GM23338 (cell line): ENCODE data around the gene CFP. TPM values are rescaled to one million over a fixed set of nuclear protein-coding genes. Genes with fewer than 3 reads are reported as not detected.

Experiments used
- ATAC-seq: fragments of 200-7000 bp; cut with Tn5 transposase; 3 replicates; pipeline ENCODE4 v1.9.1; 2020
- DNase-seq: peaks from one replicate; pipeline ENCODE4 v3.0.0-alpha.2; 2015; ENCODE audit warnings: low spot score
- H2AFZ ChIP-seq: fragments of 200-600 bp; sonication (generic); 2 replicates; pipeline ENCODE4 v1.8.0; 2016; ENCODE audit warnings: antibody characterized with exemption, mild to moderate bottlenecking, moderate library complexity
- H3F3A ChIP-seq: fragments of 200-600 bp; sonication (generic); replicated peaks from 2 replicates; pipeline ENCODE4 v1.8.0; 2017; ENCODE audit warnings: antibody characterized with exemption, mixed run types, low read depth
- H3K27ac ChIP-seq: fragments of 200-600 bp; sonication (generic); 2 replicates; pipeline ENCODE4 v1.6.1; 2016; ENCODE audit warnings: low read depth
- H3K27me3 ChIP-seq: fragments of 200-600 bp; sonication (generic); 2 replicates; pipeline ENCODE4 v1.8.0; 2016; ENCODE audit warnings: mild to moderate bottlenecking, mixed run types, moderate library complexity; ENCODE audit not compliant: insufficient read depth
- H3K36me3 ChIP-seq: fragments of 200-600 bp; sonication (generic); 2 replicates; pipeline ENCODE4 v1.8.0; 2016; ENCODE audit warnings: mild to moderate bottlenecking; ENCODE audit not compliant: insufficient read depth
- H3K4me1 ChIP-seq: fragments of 200-600 bp; sonication (generic); 2 replicates; pipeline ENCODE4 v1.8.0; 2016; ENCODE audit warnings: mild to moderate bottlenecking, moderate library complexity; ENCODE audit not compliant: insufficient read depth
- H3K4me2 ChIP-seq: fragments of 200-600 bp; sonication (generic); 2 replicates; pipeline ENCODE4 v1.7.1; 2017; ENCODE audit warnings: mixed run types
- H3K4me3 ChIP-seq: fragments of 200-600 bp; sonication (generic); 2 replicates; pipeline ENCODE4 v1.6.1; 2016; ENCODE audit warnings: mixed run types
- H3K79me2 ChIP-seq: fragments of 200-600 bp; sonication (generic); replicated peaks from 2 replicates; pipeline ENCODE4 v1.8.0; 2017; ENCODE audit warnings: mild to moderate bottlenecking; ENCODE audit not compliant: insufficient read depth
- H3K9me2 ChIP-seq: fragments of 200-600 bp; sonication (generic); 2 replicates; pipeline ENCODE4 v1.8.0; 2017; ENCODE audit not compliant: insufficient read depth
- H4K20me1 ChIP-seq: fragments of 200-600 bp; sonication (generic); replicated peaks from 2 replicates; pipeline ENCODE4 v1.8.0; 2017; ENCODE audit warnings: mild to moderate bottlenecking; ENCODE audit not compliant: insufficient read depth
- H3K27ac Mint-ChIP-seq: 2 replicates; pipeline ENCODE4 v1.8.0; 2020; ENCODE audit warnings: inconsistent platforms, mild to moderate bottlenecking, moderate library complexity, mixed read lengths
- H3K27me3 Mint-ChIP-seq: 3 replicates; pipeline ENCODE4 v1.8.0; 2022; ENCODE audit warnings: low read depth, mild to moderate bottlenecking, moderate library complexity, mixed read lengths, inconsistent platforms; ENCODE audit not compliant: insufficient read depth, poor library complexity
- H3K36me3 Mint-ChIP-seq: 3 replicates; pipeline ENCODE4 v1.8.0; 2021; ENCODE audit warnings: low read depth, mild to moderate bottlenecking, inconsistent platforms, moderate library complexity, mixed read lengths
- H3K4me1 Mint-ChIP-seq: 3 replicates; pipeline ENCODE4 v1.8.0; 2020; ENCODE audit warnings: mild to moderate bottlenecking, inconsistent platforms, mixed read lengths
- H3K4me3 Mint-ChIP-seq: 3 replicates; pipeline ENCODE4 v1.8.0; 2021; ENCODE audit warnings: moderate library complexity, mild to moderate bottlenecking, inconsistent platforms, mixed read lengths
- H3K9me3 Mint-ChIP-seq: 3 replicates; pipeline ENCODE4 v1.8.0; 2020; ENCODE audit warnings: moderate library complexity, mild to moderate bottlenecking, inconsistent platforms, mixed read lengths
- CREB1 ChIP-seq: fragments of 250-450 bp; sonication (Bioruptor Pico); IDR thresholded peaks from 2 replicates; pipeline ENCODE4 v1.5.0; 2020; ENCODE audit warnings: low read depth, mild to moderate bottlenecking, moderate library complexity
- JUNB ChIP-seq: IDR thresholded peaks from one replicate; pipeline ENCODE4 v1.6.1; 2016; ENCODE audit warnings: antibody characterized with exemption; ENCODE audit not compliant: unreplicated experiment
- NANOG ChIP-seq: IDR thresholded peaks from 2 replicates; pipeline ENCODE4 v1.6.1; 2016; ENCODE audit warnings: antibody characterized with exemption, borderline replicate concordance
- POLR2AphosphoS5 ChIP-seq: IDR thresholded peaks from 2 replicates; pipeline ENCODE4 v1.6.1; 2016; ENCODE audit warnings: antibody characterized with exemption, low read depth
- STAT1 ChIP-seq: IDR thresholded peaks from one replicate; pipeline ENCODE4 v1.6.1; 2016; ENCODE audit warnings: antibody characterized with exemption; ENCODE audit not compliant: unreplicated experiment
- ZNF114 ChIP-seq: fragments of 250-450 bp; sonication (Bioruptor Pico); IDR thresholded peaks from 2 replicates; pipeline ENCODE4 v1.5.0; 2020; ENCODE audit warnings: mild to moderate bottlenecking, moderate library complexity
- ZNF331 ChIP-seq: fragments of 250-450 bp; sonication (Bioruptor Pico); IDR thresholded peaks from 2 replicates; pipeline ENCODE4 v1.5.0; 2020; ENCODE audit warnings: low read depth, mild to moderate bottlenecking, moderate library complexity
- polyA plus RNA-seq: library from polyadenylated mRNA; unstranded; fragments of >200 nt; fragmentation: Nextera tagmentation; extraction: Ambion mirVana; gene quantifications from 2 replicates; pipeline ENCODE4 v1.2.1, GENCODE V29; 2016
- total RNA-seq: library from RNA; depleted of rRNA; stranded (reverse); fragments of >200 nt; shearing (Covaris generic); gene quantifications from 2 replicates; pipeline ENCODE4 v1.2.3, GENCODE V29; 2014
- TF ChIP-seq, protein P1 (sequence below), 2 experiments: fragments of 200-600 bp in 1 of 2; sonication (generic) in 1 of 2; conservative IDR thresholded peaks; 2 replicates each; pipeline versions ENCODE4 v1.5.1 to v1.6.1; 2016 to 2017; ENCODE audit warnings: antibody characterized with exemption in 2 of 2, low read depth in 2 of 2, mild to moderate bottlenecking in 2 of 2, moderate library complexity in 1 of 2
- TF ChIP-seq, protein P2 (sequence below): fragments of 250-450 bp; sonication (Bioruptor Pico); IDR thresholded peaks from 2 replicates; pipeline ENCODE4 v1.5.0; 2020; ENCODE audit warnings: mild to moderate bottlenecking, moderate library complexity

The CFP gene
- total and polyA plus RNA-seq, 2 experiments from 2014 or later: 2.1 to 2.2 TPM

DNA sequence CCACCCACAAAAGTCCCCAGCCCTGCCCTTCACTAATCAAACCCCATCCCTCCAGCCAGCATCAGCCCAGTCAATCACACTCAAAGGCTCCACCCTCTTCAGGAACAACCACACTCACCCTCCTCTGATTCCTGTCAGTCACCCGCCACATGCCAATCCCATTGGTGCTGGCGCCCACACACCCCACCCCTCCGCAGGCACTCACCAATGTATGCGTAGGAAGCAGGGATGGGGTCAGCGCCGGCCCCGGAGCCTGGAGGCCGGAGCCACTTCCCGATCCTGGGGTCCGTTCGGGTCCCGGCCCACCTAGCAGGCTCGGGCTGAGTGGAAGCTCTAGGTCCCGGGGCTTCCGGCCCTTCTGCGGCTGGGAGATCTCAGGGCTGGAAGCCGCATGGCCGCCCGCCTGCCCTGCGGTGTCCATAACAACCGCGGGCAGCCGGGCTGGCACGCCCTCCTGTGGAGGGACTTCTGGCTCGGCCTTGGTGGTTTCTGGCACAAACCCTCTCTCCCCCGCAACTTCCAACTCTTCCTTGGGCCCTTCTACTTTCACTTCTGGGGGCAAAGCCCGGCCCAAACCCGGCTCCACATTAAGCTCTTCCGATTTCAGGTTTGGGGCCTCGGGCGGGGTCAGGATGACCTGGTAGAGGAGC, 7.9 kb upstream of the CFP start:
- Histone ChIP-seq H4K20me1 (no peaks in the 10 kb centered on the region), H3K27me3 (no peaks in the 10 kb centered on the region), H3K9me2 (no peaks in the 10 kb centered on the region), H3K4me3 (peak overlapping the region; percentile 39; the same call in 1 of the 2 replicates), H3K79me2 (no peaks in the 10 kb centered on the region), H3F3A (no peaks in the 10 kb centered on the region), H2AFZ (no peak overlapping the region), H3K4me1 (no peaks in the 10 kb centered on the region), H3K36me3 (0 out of 2 replicates have a peak, but pooled peaks cover 8% of the 10 kb centered on the region), H3K4me2 (0 out of 2 replicates have a peak overlapping the region, but pooled peaks have one; percentile 43), H3K27ac (peak overlapping the region; percentile 78; the same call in 1 of the 2 replicates)
- TF ChIP-seq POLR2AphosphoS5: no peak
- TF ChIP-seq, protein P1, sequence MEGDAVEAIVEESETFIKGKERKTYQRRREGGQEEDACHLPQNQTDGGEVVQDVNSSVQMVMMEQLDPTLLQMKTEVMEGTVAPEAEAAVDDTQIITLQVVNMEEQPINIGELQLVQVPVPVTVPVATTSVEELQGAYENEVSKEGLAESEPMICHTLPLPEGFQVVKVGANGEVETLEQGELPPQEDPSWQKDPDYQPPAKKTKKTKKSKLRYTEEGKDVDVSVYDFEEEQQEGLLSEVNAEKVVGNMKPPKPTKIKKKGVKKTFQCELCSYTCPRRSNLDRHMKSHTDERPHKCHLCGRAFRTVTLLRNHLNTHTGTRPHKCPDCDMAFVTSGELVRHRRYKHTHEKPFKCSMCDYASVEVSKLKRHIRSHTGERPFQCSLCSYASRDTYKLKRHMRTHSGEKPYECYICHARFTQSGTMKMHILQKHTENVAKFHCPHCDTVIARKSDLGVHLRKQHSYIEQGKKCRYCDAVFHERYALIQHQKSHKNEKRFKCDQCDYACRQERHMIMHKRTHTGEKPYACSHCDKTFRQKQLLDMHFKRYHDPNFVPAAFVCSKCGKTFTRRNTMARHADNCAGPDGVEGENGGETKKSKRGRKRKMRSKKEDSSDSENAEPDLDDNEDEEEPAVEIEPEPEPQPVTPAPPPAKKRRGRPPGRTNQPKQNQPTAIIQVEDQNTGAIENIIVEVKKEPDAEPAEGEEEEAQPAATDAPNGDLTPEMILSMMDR (conservative IDR thresholded peaks at IDR 0.05; ENCODE audit: low read depth in 2 of 2): peak in 1 of 2 experiments; percentile 28; a peak in 1 of 4 replicates
- peak; percentile 72 for DNase-seq
- peak overlapping the region; percentile 80; the same call in 1 of the 2 replicates for H3K27ac Mint-ChIP-seq
- peaks cover 60% of the 10 kb centered on the region for H3K36me3 Mint-ChIP-seq
- H3K4me1 Mint-ChIP-seq: peaks cover 3% of the 10 kb centered on the region; the same call in 1 of the 3 replicates
- peaks cover 7% of the 10 kb centered on the region for H3K27me3 Mint-ChIP-seq
- H3K9me3 Mint-ChIP-seq: peaks cover 14% of the 10 kb centered on the region
- peak overlapping the region; percentile 54; the same call in 2 of the 3 replicates for H3K4me3 Mint-ChIP-seq
- peak; percentile 99 for ATAC-seq

DNA sequence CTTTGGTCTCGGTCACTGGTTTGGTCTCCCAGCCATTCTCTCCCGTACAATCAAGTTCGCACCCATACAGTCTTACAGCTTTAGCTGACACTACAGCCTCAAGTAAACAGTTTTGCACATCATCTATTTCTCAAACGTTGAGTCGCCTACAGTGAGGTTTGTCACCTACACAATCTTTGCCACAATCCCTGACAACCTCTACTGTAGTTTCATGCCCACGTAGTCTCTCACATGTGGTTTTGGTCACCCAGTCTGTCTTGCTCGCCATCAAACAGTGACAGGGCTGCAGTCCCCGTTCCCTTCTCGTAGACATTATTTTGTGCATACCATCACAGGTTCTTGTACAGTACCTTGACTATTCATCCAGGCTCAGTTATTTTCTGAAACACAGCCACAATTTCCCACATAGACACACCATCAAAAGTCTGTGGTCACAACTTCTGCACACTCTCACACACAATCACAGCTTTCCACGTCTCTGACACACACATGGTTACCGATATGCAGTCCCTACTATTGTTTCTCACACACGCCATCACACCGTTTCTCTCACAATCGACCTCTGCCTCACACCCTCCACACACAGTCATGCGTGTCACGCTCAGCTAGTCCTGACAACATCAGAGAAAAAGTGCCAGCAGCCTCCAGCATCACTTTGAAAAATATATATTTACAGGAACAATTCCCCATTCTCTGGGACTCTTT, 5.3 kb upstream of the CFP start:
- ATAC-seq (no peak), DNase-seq (no peak)
- Histone ChIP-seq H3K79me2 (no peaks in the 10 kb centered on the region), H3K27me3 (no peaks in the 10 kb centered on the region), H2AFZ (no peak overlapping the region), H3K4me1 (peaks cover 2% of the 10 kb centered on the region; the same call in 1 of the 2 replicates), H3K4me3 (no peak overlapping the region), H3K4me2 (no peak overlapping the region), H3F3A (no peaks in the 10 kb centered on the region), H4K20me1 (no peaks in the 10 kb centered on the region), H3K9me2 (no peaks in the 10 kb centered on the region), H3K36me3 (0 out of 2 replicates have a peak, but pooled peaks cover 5% of the 10 kb centered on the region), H3K27ac (no peak overlapping the region)
- no peak overlapping the region for H3K4me3 Mint-ChIP-seq
- H3K27ac Mint-ChIP-seq: no peak overlapping the region
- peaks cover 4% of the 10 kb centered on the region; the same call in 2 of the 3 replicates for H3K9me3 Mint-ChIP-seq
- peaks cover 4% of the 10 kb centered on the region for H3K27me3 Mint-ChIP-seq
- peaks cover 38% of the 10 kb centered on the region for H3K36me3 Mint-ChIP-seq
- H3K4me1 Mint-ChIP-seq: peaks cover 6% of the 10 kb centered on the region; the same call in 2 of the 3 replicates
- no peak for TF ChIP-seq NANOG
- TF ChIP-seq, protein P2, sequence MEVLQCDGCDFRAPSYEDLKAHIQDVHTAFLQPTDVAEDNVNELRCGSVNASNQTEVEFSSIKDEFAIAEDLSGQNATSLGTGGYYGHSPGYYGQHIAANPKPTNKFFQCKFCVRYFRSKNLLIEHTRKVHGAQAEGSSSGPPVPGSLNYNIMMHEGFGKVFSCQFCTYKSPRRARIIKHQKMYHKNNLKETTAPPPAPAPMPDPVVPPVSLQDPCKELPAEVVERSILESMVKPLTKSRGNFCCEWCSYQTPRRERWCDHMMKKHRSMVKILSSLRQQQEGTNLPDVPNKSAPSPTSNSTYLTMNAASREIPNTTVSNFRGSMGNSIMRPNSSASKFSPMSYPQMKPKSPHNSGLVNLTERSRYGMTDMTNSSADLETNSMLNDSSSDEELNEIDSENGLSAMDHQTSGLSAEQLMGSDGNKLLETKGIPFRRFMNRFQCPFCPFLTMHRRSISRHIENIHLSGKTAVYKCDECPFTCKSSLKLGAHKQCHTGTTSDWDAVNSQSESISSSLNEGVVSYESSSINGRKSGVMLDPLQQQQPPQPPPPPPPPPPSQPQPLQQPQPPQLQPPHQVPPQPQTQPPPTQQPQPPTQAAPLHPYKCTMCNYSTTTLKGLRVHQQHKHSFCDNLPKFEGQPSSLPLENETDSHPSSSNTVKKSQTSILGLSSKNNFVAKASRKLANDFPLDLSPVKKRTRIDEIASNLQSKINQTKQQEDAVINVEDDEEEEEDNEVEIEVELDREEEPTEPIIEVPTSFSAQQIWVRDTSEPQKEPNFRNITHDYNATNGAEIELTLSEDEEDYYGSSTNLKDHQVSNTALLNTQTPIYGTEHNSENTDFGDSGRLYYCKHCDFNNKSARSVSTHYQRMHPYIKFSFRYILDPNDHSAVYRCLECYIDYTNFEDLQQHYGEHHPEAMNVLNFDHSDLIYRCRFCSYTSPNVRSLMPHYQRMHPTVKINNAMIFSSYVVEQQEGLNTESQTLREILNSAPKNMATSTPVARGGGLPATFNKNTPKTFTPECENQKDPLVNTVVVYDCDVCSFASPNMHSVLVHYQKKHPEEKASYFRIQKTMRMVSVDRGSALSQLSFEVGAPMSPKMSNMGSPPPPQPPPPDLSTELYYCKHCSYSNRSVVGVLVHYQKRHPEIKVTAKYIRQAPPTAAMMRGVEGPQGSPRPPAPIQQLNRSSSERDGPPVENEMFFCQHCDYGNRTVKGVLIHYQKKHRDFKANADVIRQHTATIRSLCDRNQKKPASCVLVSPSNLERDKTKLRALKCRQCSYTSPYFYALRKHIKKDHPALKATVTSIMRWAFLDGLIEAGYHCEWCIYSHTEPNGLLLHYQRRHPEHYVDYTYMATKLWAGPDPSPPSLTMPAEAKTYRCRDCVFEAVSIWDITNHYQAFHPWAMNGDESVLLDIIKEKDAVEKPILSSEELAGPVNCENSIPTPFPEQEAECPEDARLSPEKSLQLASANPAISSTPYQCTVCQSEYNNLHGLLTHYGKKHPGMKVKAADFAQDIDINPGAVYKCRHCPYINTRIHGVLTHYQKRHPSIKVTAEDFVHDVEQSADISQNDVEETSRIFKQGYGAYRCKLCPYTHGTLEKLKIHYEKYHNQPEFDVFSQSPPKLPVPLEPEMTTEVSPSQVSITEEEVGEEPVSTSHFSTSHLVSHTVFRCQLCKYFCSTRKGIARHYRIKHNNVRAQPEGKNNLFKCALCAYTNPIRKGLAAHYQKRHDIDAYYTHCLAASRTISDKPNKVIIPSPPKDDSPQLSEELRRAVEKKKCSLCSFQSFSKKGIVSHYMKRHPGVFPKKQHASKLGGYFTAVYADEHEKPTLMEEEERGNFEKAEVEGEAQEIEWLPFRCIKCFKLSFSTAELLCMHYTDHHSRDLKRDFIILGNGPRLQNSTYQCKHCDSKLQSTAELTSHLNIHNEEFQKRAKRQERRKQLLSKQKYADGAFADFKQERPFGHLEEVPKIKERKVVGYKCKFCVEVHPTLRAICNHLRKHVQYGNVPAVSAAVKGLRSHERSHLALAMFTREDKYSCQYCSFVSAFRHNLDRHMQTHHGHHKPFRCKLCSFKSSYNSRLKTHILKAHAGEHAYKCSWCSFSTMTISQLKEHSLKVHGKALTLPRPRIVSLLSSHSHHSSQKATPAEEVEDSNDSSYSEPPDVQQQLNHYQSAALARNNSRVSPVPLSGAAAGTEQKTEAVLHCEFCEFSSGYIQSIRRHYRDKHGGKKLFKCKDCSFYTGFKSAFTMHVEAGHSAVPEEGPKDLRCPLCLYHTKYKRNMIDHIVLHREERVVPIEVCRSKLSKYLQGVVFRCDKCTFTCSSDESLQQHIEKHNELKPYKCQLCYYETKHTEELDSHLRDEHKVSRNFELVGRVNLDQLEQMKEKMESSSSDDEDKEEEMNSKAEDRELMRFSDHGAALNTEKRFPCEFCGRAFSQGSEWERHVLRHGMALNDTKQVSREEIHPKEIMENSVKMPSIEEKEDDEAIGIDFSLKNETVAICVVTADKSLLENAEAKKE (CRISPR knock-in tag): no peak
- TF ChIP-seq, protein P1 (conservative IDR thresholded peaks at IDR 0.05; ENCODE audit: low read depth in 2 of 2): no peak
- TF ChIP-seq ZNF331 (CRISPR knock-in tag): no peak
- TF ChIP-seq ZNF114 (CRISPR knock-in tag): no peak
- TF ChIP-seq CREB1: no peak
- TF ChIP-seq POLR2AphosphoS5: no peak
- TF ChIP-seq STAT1: no peak
- TF ChIP-seq JUNB: no peak
